DND-41 (cell line): ENCODE results near the gene BRD7.

Experiments
- ATAC-seq: fragments of 200-7000 bp; cut with Tn5 transposase; 3 replicates; pipeline ENCODE4 v1.9.1; 2021; ENCODE audit warnings: low read depth; ENCODE audit not compliant: insufficient read depth
- DNase-seq: peaks from one replicate; pipeline ENCODE4 v3.0.0-alpha.2; 2020
- H2AFZ ChIP-seq: 2 replicates; pipeline ENCODE4 v1.6.0; 2012; ENCODE audit warnings: low read depth, low read length
- H3K27ac ChIP-seq: 2 replicates; pipeline ENCODE4 v1.5.1; 2012; ENCODE audit warnings: low read length, inconsistent platforms
- H3K27me3 ChIP-seq: fragments of 200-600 bp; sonication (generic); 2 replicates; pipeline ENCODE4 v1.6.0; 2012; ENCODE audit warnings: low read length, mild to moderate bottlenecking, inconsistent platforms; ENCODE audit not compliant: insufficient read depth, poor library complexity
- H3K36me3 ChIP-seq: 2 replicates; pipeline ENCODE4 v1.5.1; 2012; ENCODE audit warnings: low read length, inconsistent platforms; ENCODE audit not compliant: insufficient read depth
- H3K4me1 ChIP-seq: 2 replicates; pipeline ENCODE4 v1.5.1; 2012; ENCODE audit warnings: mild to moderate bottlenecking, low read length; ENCODE audit not compliant: insufficient read depth
- H3K4me2 ChIP-seq: 2 replicates; pipeline ENCODE4 v1.6.0; 2012; ENCODE audit warnings: mild to moderate bottlenecking, moderate library complexity, low read length, inconsistent platforms; ENCODE audit not compliant: insufficient read depth
- H3K4me3 ChIP-seq, 2 experiments: fragments of 200-600 bp in 1 of 2; shearing (Covaris generic) in 1 of 2; 2 replicates each; pipeline ENCODE4 v1.5.1; 2012 to 2016; ENCODE audit warnings: inconsistent platforms in 2 of 2, low read length in 2 of 2, mild to moderate bottlenecking in 2 of 2, low read depth in 1 of 2, moderate library complexity in 1 of 2
- H3K79me2 ChIP-seq: 2 replicates; pipeline ENCODE4 v1.6.0; 2012; ENCODE audit warnings: low read length, inconsistent platforms; ENCODE audit not compliant: insufficient read depth
- H3K9ac ChIP-seq: 2 replicates; pipeline ENCODE4 v1.6.0; 2012; ENCODE audit warnings: low read depth, mild to moderate bottlenecking, inconsistent platforms, low read length, moderate library complexity
- H3K9me3 ChIP-seq: 2 replicates; pipeline ENCODE4 v1.5.1; 2012; ENCODE audit warnings: low read length, moderate library complexity, mild to moderate bottlenecking, inconsistent platforms; ENCODE audit not compliant: insufficient read depth, severe bottlenecking
- H4K20me1 ChIP-seq: 2 replicates; pipeline ENCODE4 v1.6.0; 2012; ENCODE audit warnings: low read length; ENCODE audit not compliant: insufficient read depth
- CTCF ChIP-seq: IDR thresholded peaks from 2 replicates; pipeline ENCODE4 v1.5.1; 2012; ENCODE audit warnings: borderline replicate concordance, low read length, moderate library complexity, mild to moderate bottlenecking; ENCODE audit not compliant: poor library complexity, severe bottlenecking; ENCODE audit errors: extremely low read depth
- EZH2 ChIP-seq: IDR thresholded peaks from 3 replicates; pipeline ENCODE4 v1.6.1; 2012; ENCODE audit warnings: borderline replicate concordance, low read depth, mild to moderate bottlenecking, moderate library complexity, low read length, inconsistent platforms; ENCODE audit not compliant: severe bottlenecking

Gene BRD7

DNA sequence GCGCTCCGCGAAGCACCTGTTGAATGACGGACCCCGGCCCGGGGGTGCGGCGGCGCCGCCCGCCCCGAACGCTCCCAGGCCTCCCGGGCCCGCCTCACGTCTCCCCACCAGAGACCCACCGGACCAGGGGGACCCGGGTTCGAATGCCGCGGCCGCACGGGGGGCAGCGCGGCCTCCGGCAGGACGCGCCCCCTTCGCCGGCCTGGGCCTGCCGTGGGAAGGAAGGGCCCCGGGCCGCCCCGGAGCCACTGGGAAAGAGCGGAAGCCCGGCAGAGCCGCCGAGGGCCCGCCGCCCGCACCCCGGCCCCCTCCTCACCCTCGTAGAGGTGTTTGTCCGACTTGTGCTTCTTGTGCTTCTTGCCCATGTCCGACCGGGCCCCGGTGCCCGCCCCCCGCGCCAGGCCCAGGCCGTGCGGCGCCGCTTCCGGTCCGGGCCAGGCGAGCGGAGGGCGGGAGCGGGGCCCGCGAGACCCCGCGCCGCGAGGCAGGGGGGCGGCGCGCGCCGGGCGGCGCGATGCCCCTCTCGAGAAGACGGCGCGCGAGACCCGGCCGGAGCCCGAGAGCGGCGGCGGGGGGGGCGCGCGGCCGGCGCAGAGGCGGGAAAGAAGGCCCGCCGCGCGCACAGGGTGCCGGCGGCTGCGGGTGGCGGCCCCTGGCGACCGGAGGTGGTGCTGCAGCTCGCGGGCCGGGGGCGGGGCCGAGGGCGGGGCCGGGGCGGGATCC is at the start of gene BRD7:
BRD7 (minus strand) TSS at position 579 of the 723 bp plus-strand sequence; CDS start at position 365, 214 bp downstream.
- Histone ChIP-seq H4K20me1 (peaks cover 29% of the 10 kb centered on the region; the same call in 1 of the 2 replicates), H3K4me1 (peaks cover 51% of the 10 kb centered on the region), H3K36me3 (peaks cover 39% of the 10 kb centered on the region), H3K4me3 (peak within 1 kb of the TSS; percentile 71 to 85), H3K79me2 (peaks cover 54% of the 10 kb centered on the region), H2AFZ (peak within 1 kb of the TSS; percentile 96), H3K27me3 (peaks cover 3% of the 10 kb centered on the region), H3K4me2 (peak within 1 kb of the TSS; percentile 82), H3K27ac (peak within 1 kb of the TSS; percentile 77), H3K9me3 (no peaks in the 10 kb centered on the region), H3K9ac (peak within 1 kb of the TSS; percentile 83)
- ATAC-seq (peak; percentile 79), DNase-seq (peak; percentile 83)
- TF ChIP-seq EZH2 (no peak), CTCF (peak; percentile 60)

- Histone ChIP-seq H3K27me3 (no peaks in the 10 kb centered on the region), H3K9ac (no peak overlapping the region), H3K36me3 (no peaks in the 10 kb centered on the region), H3K27ac (no peak overlapping the region), H3K9me3 (peaks cover 23% of the 10 kb centered on the region), H2AFZ (no peak overlapping the region), H3K4me1 (no peaks in the 10 kb centered on the region), H3K4me3 (no peak overlapping the region), H3K79me2 (no peaks in the 10 kb centered on the region), H3K4me2 (no peak overlapping the region), H4K20me1 (no peaks in the 10 kb centered on the region)
- TF ChIP-seq CTCF, result no peak
- no peak for TF ChIP-seq EZH2
- DNase-seq (no peak), ATAC-seq (no peak)
These were observed 47.6 kb upstream of the BRD7 start for GRCh38 chr16:50416388-50416787.

DNA sequence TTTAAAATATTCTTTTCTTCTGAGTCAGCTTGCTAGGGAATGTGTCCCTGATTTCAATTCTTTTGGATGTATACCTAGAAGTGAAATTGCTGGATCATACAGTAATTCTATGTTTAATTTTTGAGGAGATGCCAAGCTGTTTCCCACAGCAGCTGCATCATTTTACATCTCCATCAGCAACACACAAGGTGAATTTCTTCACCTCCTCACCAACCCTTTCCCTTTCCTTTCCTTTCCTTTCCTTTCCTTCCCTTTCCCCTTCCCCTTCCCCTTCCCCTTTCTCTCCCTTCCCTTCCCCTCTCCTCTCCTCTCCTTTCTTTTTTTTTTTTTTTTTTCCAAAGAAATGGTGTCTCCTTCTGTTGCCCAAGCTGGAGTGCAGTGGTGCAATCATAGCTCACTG is 45.4 kb upstream of the BRD7 start:
- Histone ChIP-seq H3K9me3 (peaks cover 16% of the 10 kb centered on the region), H3K36me3 (no peaks in the 10 kb centered on the region), H3K4me3 (no peak overlapping the region), H4K20me1 (no peaks in the 10 kb centered on the region), H3K79me2 (no peaks in the 10 kb centered on the region), H3K9ac (no peak overlapping the region), H3K27ac (no peak overlapping the region), H3K27me3 (no peaks in the 10 kb centered on the region), H3K4me1 (no peaks in the 10 kb centered on the region), H3K4me2 (no peak overlapping the region), H2AFZ (no peak overlapping the region)
- ATAC-seq (no peak), DNase-seq (no peak)
- TF ChIP-seq EZH2, result no peak
- TF ChIP-seq CTCF, result no peak

GRCh38 chr16:50411034-50411433 is 42.2 kb upstream of the BRD7 start:
- no peak overlapping the region for H3K9ac ChIP-seq
- H3K4me3 ChIP-seq, result no peak overlapping the region
- no peaks in the 10 kb centered on the region for H4K20me1 ChIP-seq
- no peaks in the 10 kb centered on the region for H3K4me1 ChIP-seq
- no peaks in the 10 kb centered on the region for H3K36me3 ChIP-seq
- H2AFZ ChIP-seq, result no peak overlapping the region
- H3K27me3 ChIP-seq, result no peaks in the 10 kb centered on the region
- no peak for TF ChIP-seq CTCF
- TF ChIP-seq EZH2, result no peak
- no peak for DNase-seq
- no peak overlapping the region for H3K4me2 ChIP-seq
- H3K27ac ChIP-seq, result no peak overlapping the region
- H3K9me3 ChIP-seq, result peaks cover 2% of the 10 kb centered on the region
- no peaks in the 10 kb centered on the region for H3K79me2 ChIP-seq
- no peak for ATAC-seq
